Ascending aorta (tissue), 2 donors: Measurements from ENCODE around the gene CXCR5. TPM values are rescaled to one million over a fixed set of nuclear protein-coding genes. Genes with fewer than 3 reads are reported as not detected.

Experiments
- DNase-seq, 2 donors: peaks; one replicate each; pipeline ENCODE4 v3.0.0-alpha.2; 2019; ENCODE audit warnings: low spot score in 2 of 2
- H3K27ac ChIP-seq, 2 donors: fragments of 200-600 bp; sonication (generic); one replicate each; pipeline ENCODE4 v1.5.1; 2016 to 2017; ENCODE audit warnings: mild to moderate bottlenecking in 1 of 2
- H3K27me3 ChIP-seq: fragments of 200-600 bp; sonication (generic); one replicate; pipeline ENCODE4 v1.5.1; 2017
- H3K36me3 ChIP-seq, 2 donors: fragments of 200-600 bp; sonication (generic); one replicate each; pipeline ENCODE4 v1.5.1; 2016
- H3K4me1 ChIP-seq, 2 donors: fragments of 200-600 bp; sonication (generic); one replicate each; pipeline ENCODE4 v1.5.1; 2016 to 2017; ENCODE audit warnings: mild to moderate bottlenecking in 1 of 2
- H3K4me3 ChIP-seq, 2 donors: fragments of 200-600 bp; sonication (generic); one replicate each; pipeline ENCODE4 v1.5.1; 2016 to 2017; ENCODE audit warnings: mild to moderate bottlenecking in 1 of 2
- H3K9me3 ChIP-seq, 2 donors: fragments of 200-600 bp; sonication (generic); one replicate each; pipeline ENCODE4 v1.5.1; 2016
- intact Hi-C: fragments of 100-400 bp; cut with DNase I; formaldehyde crosslinking; loops from one replicate; pipeline ENCODE4 v1.15.1; 2023
- total RNA-seq: library from RNA; depleted of rRNA; stranded (reverse); fragments of >200 nt; gene quantifications from one replicate; pipeline ENCODE4 v1.1.0, GENCODE V29; 2016
- TF ChIP-seq, protein P1 (sequence below), 3 experiments: fragments of 200-600 bp in 2 of 3; fragments of 450-650 bp in 1 of 3; sonication (generic) in 2 of 3; IDR thresholded peaks; one replicate each; pipeline ENCODE4 v1.5.1; 2016 to 2019; ENCODE audit warnings: antibody characterized with exemption in 3 of 3, mild to moderate bottlenecking in 1 of 3, moderate library complexity in 1 of 3

CXCR5 gene
- total RNA-seq, 1 donor from 2014 or later, result not detected

DNA sequence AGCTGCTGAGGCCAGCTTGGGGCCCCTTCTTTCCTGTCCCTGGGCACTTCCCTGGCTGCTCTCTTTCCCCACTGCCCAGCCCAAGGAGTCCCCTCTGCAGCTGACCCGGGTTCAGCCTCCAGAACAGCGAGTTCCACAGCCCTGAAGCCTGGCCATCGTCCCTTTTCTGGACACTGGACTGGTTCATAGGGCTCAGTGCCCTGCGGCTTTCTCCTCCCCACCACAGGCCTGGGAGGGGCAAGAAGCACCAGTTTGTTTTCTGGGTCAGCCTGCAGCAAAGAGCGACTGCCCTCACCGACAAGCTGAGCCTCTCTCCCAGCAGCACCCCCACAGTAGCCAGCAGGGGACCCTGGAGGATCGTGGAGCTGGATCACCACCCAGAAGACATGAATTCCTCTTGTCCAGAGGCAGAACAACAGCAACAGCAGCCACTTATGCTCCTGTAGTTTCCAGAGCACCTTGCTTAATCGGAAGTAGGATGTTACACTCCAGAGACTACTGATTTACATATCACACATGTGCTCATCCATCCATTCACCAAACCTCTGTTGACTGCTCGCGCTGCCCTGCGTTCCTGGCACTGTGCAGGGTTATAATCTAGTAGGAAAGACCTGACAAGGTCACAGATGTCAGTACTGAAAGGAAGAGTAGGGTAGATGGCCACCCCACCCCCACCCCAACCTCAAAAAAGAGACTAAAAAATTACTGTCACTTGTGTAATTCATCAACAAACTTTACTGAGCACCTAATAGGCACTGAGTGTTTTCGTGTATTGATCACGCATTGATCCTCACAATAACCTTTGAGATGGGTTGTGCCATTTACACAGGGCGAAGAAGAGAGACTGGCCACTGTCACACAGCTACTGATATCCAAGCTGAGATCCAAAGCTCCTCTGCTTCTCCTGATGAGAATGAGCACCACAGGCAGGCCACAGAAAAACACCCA is 13.0 kb upstream of the CXCR5 start:
- peak in 1 of 2 donors; percentile 89 for DNase-seq
- no peaks in the 10 kb centered on the region for H3K27me3 ChIP-seq
- TF ChIP-seq, protein P1, sequence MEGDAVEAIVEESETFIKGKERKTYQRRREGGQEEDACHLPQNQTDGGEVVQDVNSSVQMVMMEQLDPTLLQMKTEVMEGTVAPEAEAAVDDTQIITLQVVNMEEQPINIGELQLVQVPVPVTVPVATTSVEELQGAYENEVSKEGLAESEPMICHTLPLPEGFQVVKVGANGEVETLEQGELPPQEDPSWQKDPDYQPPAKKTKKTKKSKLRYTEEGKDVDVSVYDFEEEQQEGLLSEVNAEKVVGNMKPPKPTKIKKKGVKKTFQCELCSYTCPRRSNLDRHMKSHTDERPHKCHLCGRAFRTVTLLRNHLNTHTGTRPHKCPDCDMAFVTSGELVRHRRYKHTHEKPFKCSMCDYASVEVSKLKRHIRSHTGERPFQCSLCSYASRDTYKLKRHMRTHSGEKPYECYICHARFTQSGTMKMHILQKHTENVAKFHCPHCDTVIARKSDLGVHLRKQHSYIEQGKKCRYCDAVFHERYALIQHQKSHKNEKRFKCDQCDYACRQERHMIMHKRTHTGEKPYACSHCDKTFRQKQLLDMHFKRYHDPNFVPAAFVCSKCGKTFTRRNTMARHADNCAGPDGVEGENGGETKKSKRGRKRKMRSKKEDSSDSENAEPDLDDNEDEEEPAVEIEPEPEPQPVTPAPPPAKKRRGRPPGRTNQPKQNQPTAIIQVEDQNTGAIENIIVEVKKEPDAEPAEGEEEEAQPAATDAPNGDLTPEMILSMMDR (IDR thresholded peaks at IDR 0.05), result peak in 1 of 3 experiments; percentile 29
- H3K36me3 ChIP-seq, result no peaks in the 10 kb centered on the region
- intact Hi-C loops, result loop anchor here (1.0 to 5.0 kb wide), 3 partner anchors 48 to 79 kb away; partner anchors contain the start of gene DDX6
- peak overlapping the region; percentile 90 for H3K27ac ChIP-seq
- H3K4me1 ChIP-seq, result peaks cover 5 to 15% of the 10 kb centered on the region in 2 donors
- H3K9me3 ChIP-seq, result no peaks in the 10 kb centered on the region
- peak overlapping the region; percentile 28 to 42 for H3K4me3 ChIP-seq

DNA sequence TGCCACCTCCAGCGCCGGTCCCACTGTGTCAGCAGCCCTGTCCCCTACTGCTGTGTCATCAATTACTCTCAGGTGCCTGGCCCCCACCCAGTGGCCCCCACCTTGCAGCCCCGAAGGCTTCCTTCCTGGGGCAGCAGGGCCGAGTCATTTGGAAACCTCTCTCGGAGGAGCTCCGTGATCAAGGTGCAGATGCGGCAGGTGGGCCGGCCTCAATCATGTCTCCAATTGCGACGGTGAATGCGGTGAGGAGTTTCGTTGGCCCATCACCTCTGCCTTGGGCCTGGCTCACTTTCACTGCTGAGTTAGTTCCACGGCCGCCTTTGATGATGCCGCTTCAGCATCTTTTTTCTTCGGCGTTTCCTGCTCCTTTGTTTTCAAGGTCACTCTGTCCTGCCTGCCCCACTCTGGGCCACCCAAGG is 11.3 kb upstream of the CXCR5 start:
- intact Hi-C loops, result loop anchor here (5.0 kb wide), 1 partner anchor 50 kb away; no protein-coding TSS in a partner anchor
- Histone ChIP-seq H3K4me1 (peaks cover 5 to 15% of the 10 kb centered on the region in 2 donors), H3K4me3 (no peak overlapping the region)

DNA sequence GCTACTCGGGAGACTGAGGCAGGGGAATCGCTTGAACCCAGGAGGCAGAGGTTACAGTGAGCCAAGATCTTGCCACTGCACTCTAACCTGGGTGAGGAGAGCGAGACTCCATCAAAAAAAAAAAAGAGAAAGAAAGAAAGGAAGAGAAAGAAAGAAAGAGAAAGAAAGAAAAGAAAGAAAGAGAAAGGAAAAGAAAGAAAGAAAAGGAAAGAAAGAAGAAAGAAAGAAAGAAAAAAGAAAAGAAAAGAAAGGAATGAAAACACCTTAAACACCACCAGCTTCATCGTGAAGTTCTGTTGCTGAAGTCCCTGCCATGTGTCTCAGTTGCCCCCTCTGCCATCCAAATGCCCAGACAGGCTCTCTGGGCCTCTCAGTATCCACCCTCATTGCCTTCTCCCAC is 9.9 kb upstream of the CXCR5 start:
- Histone ChIP-seq H3K4me3 (no peak overlapping the region), H3K27ac (no peak overlapping the region), H3K4me1 (peaks cover 5 to 15% of the 10 kb centered on the region in 2 donors), H3K36me3 (no peaks in the 10 kb centered on the region), H3K27me3 (no peaks in the 10 kb centered on the region), H3K9me3 (no peaks in the 10 kb centered on the region)
- no peak for DNase-seq
- intact Hi-C loops, result loop anchor here (5.0 kb wide), 1 partner anchor 52 kb away; no protein-coding TSS in a partner anchor
- TF ChIP-seq, protein P1 (IDR thresholded peaks at IDR 0.05), result no peak

More for the DNA sequence above, 11.3 kb upstream of the CXCR5 start:
- no peak for DNase-seq
- TF ChIP-seq, protein P1 (IDR thresholded peaks at IDR 0.05), result no peak
- Histone ChIP-seq H3K9me3 (no peaks in the 10 kb centered on the region), H3K27ac (no peak overlapping the region), H3K36me3 (no peaks in the 10 kb centered on the region), H3K27me3 (no peaks in the 10 kb centered on the region)

DNA sequence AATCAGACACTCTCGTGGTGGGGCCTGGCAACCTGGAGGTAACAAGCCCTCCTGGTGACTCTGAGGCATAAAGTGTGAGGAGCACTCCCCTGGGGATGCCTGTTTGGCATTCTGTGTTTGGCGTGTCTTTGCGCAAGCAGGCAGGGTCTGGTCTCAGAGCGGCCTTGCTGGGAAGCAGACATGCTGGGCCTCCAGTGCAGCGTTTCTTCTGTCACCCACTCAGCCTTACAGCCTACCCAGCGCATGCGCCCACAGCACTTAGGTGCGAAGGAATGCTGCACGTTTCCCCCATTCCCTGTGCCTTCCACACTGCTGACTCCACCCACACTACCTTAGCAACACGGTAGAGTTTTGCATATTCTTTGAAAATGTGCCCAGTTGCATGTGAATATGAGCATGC is 7.4 kb upstream of the CXCR5 start:
- intact Hi-C loops, result loop anchor here (5.0 kb wide), 1 partner anchor 44 kb away; no protein-coding TSS in a partner anchor
- Histone ChIP-seq H3K27me3 (no peaks in the 10 kb centered on the region), H3K27ac (no peak overlapping the region)

DNA sequence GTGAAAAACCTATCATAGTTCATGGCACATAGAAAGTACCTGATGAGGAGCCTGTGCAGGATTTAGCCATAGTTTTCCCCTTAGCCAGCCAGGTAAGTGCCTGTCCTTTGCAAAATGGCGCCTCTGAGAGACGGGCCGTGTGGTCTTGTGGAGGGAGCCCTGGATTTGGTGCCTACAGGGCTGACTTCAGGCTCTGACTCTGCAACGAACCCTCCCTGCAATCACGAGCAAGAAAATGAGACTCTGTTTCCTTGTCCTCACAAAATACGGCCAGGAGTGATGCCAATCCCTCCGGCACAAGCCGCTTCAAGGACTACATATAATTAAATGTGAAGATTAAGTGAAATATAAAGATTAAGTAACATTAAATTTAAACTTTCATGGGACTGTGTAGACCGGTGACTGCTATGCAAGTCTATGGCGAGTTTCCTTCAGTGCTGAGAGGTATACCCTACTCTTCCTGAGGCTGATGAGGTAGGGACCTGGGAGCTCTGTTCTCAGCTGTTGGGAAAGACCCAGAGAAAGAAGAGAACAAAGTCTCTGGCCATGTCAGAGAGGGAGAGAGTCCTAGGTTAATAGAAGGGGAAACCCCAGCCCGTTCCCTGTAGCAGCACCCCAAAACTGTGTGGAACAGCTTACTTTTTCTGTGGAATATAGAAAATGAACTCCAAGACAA is 6.1 kb upstream of the CXCR5 start:
- Histone ChIP-seq H3K27ac (no peak overlapping the region), H3K9me3 (no peaks in the 10 kb centered on the region), H3K4me3 (no peak overlapping the region), H3K36me3 (no peaks in the 10 kb centered on the region), H3K27me3 (no peaks in the 10 kb centered on the region), H3K4me1 (peaks cover 0 to 3% of the 10 kb centered on the region in 2 donors)
- DNase-seq, result no peak
- TF ChIP-seq, protein P1 (IDR thresholded peaks at IDR 0.05), result no peak
- intact Hi-C loops, result loop anchor here (5.0 kb wide), 1 partner anchor 45 kb away; no protein-coding TSS in a partner anchor

More for the DNA sequence above, 7.4 kb upstream of the CXCR5 start:
- DNase-seq, result no peak
- H3K9me3 ChIP-seq, result no peaks in the 10 kb centered on the region
- H3K4me3 ChIP-seq, result no peak overlapping the region
- no peaks in the 10 kb centered on the region for H3K36me3 ChIP-seq
- TF ChIP-seq, protein P1 (IDR thresholded peaks at IDR 0.05), result no peak
- H3K4me1 ChIP-seq, result no peaks in the 10 kb centered on the region
